ENCODE data around the gene ALCAM.

- TF ChIP-seq POLR2A (IDR thresholded peaks at IDR 0.05) (no peak), EP300 (IDR thresholded peaks at IDR 0.05) (no peak)
These were observed 3.0 kb downstream of the ALCAM start for GRCh38 chr3:105369500-105370371.
